Measurements from ENCODE around the gene MEAK7.

The MEAK7 gene

GRCh38 chr16:84467709-84468108, 36.8 kb downstream of the MEAK7 start:
- no peak for DNase-seq (ENCODE audit: low read depth in 2 of 2, low spot score in 1 of 2)

- no peak for DNase-seq (ENCODE audit: low read depth in 2 of 2, low spot score in 1 of 2)
These were observed 37.2 kb downstream of the MEAK7 start for GRCh38 chr16:84467256-84467655.

GRCh38 chr16:84466692-84467091, 37.8 kb downstream of the MEAK7 start:
- no peak for DNase-seq (ENCODE audit: low read depth in 2 of 2, low spot score in 1 of 2)

GRCh38 chr16:84465154-84465553, 39.3 kb downstream of the MEAK7 start:
- DNase-seq (ENCODE audit: low read depth in 2 of 2, low spot score in 1 of 2): no peak

GRCh38 chr16:84464116-84464515, 40.3 kb downstream of the MEAK7 start:
- DNase-seq (ENCODE audit: low read depth in 2 of 2, low spot score in 1 of 2): no peak

GRCh38 chr16:84463221-84463620, 41.2 kb downstream of the MEAK7 start:
- DNase-seq (ENCODE audit: low read depth in 2 of 2, low spot score in 1 of 2): no peak

- no peak for DNase-seq (ENCODE audit: low read depth in 2 of 2, low spot score in 1 of 2)
These were observed 41.9 kb downstream of the MEAK7 start for GRCh38 chr16:84462296-84463210.

- DNase-seq (ENCODE audit: low read depth in 2 of 2, low spot score in 1 of 2): no peak
These were observed 42.8 kb downstream of the MEAK7 start for GRCh38 chr16:84461413-84462295.

- DNase-seq (ENCODE audit: low read depth in 2 of 2, low spot score in 1 of 2): no peak
These were observed 43.4 kb downstream of the MEAK7 start for GRCh38 chr16:84461029-84461412.

- DNase-seq (ENCODE audit: low read depth in 2 of 2, low spot score in 1 of 2): no peak
These were observed 43.9 kb downstream of the MEAK7 start for GRCh38 chr16:84460406-84461028.

GRCh38 chr16:84459941-84460405, 44.5 kb downstream of the MEAK7 start:
- no peak for DNase-seq (ENCODE audit: low read depth in 2 of 2, low spot score in 1 of 2)

GRCh38 chr16:84459533-84459894, 44.9 kb downstream of the MEAK7 start:
- no peak for DNase-seq (ENCODE audit: low read depth in 2 of 2, low spot score in 1 of 2)

GRCh38 chr16:84458606-84459532, 45.6 kb downstream of the MEAK7 start:
- no peak for DNase-seq (ENCODE audit: low read depth in 2 of 2, low spot score in 1 of 2)

- no peak for DNase-seq (ENCODE audit: low read depth in 2 of 2, low spot score in 1 of 2)
These were observed 49.4 kb downstream of the MEAK7 start for GRCh38 chr16:84455031-84455430.

Data from stimulated activated CD8-positive, alpha-beta memory T cell treated with anti-CD3 and anti-CD28 coated beads, Interleukin-4, amount 100 ng/mL, for 4 hours (primary cell).